Panc1 (cell line): Measurements from ENCODE around the gene PLCG1. TPM values are rescaled to one million over a fixed set of nuclear protein-coding genes. Genes with fewer than 3 reads are reported as not detected.

Experiments
- ATAC-seq: fragments of 200-7000 bp; cut with Tn5 transposase; 2 replicates; pipeline ENCODE4 v1.9.1; 2020; ENCODE audit warnings: mild to moderate bottlenecking, moderate library complexity
- BruUV-seq: library from RNA; stranded (reverse); fragments of 400-500 nt; replicated peaks from 2 replicates; lab custom pipeline; 2021; lab: Mats Ljungman, UMichigan
- CTCF ChIA-PET: fragments of 300-600 bp; sonication (Branson Sonifier 250); formaldehyde crosslinking; loops from one replicate; lab custom pipeline; 2022; ENCODE audit warnings: antibody characterized with exemption; lab: Charles Lee
- POLR2A ChIA-PET: fragments of 300-600 bp; sonication (Branson Sonifier 250); formaldehyde crosslinking; loops from one replicate; lab custom pipeline; 2022; ENCODE audit warnings: antibody characterized with exemption; lab: Charles Lee
- DNase-seq: peaks from one replicate; pipeline ENCODE4 v3.0.0-alpha.2; 2010; ENCODE audit warnings: low read depth, low spot score
- H3K27ac ChIP-seq: 2 replicates; pipeline ENCODE4 v1.5.1; 2011; ENCODE audit warnings: mild to moderate bottlenecking, low read length, inconsistent platforms
- H3K27me3 ChIP-seq: fragments of 200-500 bp; sonication (Bioruptor generic); 2 replicates; pipeline ENCODE4 v1.6.0; 2014; ENCODE audit warnings: low read length, inconsistent platforms; ENCODE audit not compliant: control insufficient read depth, insufficient read depth
- H3K36me3 ChIP-seq: fragments of 200-500 bp; sonication (Bioruptor generic); 2 replicates; pipeline ENCODE4 v1.5.1; 2014; ENCODE audit warnings: inconsistent platforms, mild to moderate bottlenecking, low read length, moderate library complexity; ENCODE audit not compliant: control insufficient read depth, insufficient read depth
- H3K4me1 ChIP-seq: 2 replicates; pipeline ENCODE4 v1.5.1; 2011; ENCODE audit warnings: inconsistent platforms, mild to moderate bottlenecking, low read length, moderate library complexity; ENCODE audit not compliant: control insufficient read depth, insufficient read depth
- H3K4me3 ChIP-seq, 2 experiments: 2 replicates each; pipeline ENCODE4 v1.5.1; 2011 to 2012; ENCODE audit warnings: low read depth in 2 of 2, low read length in 2 of 2, mild to moderate bottlenecking in 2 of 2, inconsistent platforms in 1 of 2, moderate library complexity in 1 of 2
- H3K9me3 ChIP-seq: fragments of 200-500 bp; sonication (Bioruptor generic); 2 replicates; pipeline ENCODE4 v1.5.1; 2014; ENCODE audit warnings: low read depth, mild to moderate bottlenecking, inconsistent platforms, low read length, moderate library complexity; ENCODE audit not compliant: control insufficient read depth, insufficient read depth
- CTCF ChIP-seq: fragments of 450-650 bp; IDR thresholded peaks from 2 replicates; pipeline ENCODE4 v1.5.1; 2017; ENCODE audit warnings: mild to moderate bottlenecking
- POLR2AphosphoS5 ChIP-seq: IDR thresholded peaks from 2 replicates; pipeline ENCODE4 v1.6.1; 2012; ENCODE audit warnings: mild to moderate bottlenecking, low read depth, low read length, moderate library complexity
- REST ChIP-seq, 2 experiments: IDR thresholded peaks; 2 replicates each; pipeline ENCODE4 v1.6.1; 2011 to 2012; ENCODE audit warnings: low read depth in 2 of 2, control low read depth in 1 of 2, low read length in 1 of 2, mild to moderate bottlenecking in 1 of 2, moderate library complexity in 1 of 2; ENCODE audit not compliant: insufficient read depth in 1 of 2
- SIN3A ChIP-seq: IDR thresholded peaks from 2 replicates; pipeline ENCODE4 v1.6.1; 2012; ENCODE audit warnings: low read depth, mild to moderate bottlenecking, low read length, moderate library complexity, borderline replicate concordance; ENCODE audit not compliant: insufficient read depth
- TCF7L2 ChIP-seq: IDR thresholded peaks from 2 replicates; pipeline ENCODE4 v1.6.1; 2011; ENCODE audit warnings: mild to moderate bottlenecking, low read depth, low read length, inconsistent platforms
- in situ Hi-C: cut with HindIII; loops from 2 replicates; pipeline ENCODE4 v1.10.0; 2016; ENCODE audit warnings: low sequenced_read_pairs, low pct_unique_long_range_greater_than_20kb
- intact Hi-C: fragments of 100-400 bp; cut with micrococcal nuclease; formaldehyde crosslinking; loops from one replicate; pipeline ENCODE4 v1.10.0; 2022; ENCODE audit not compliant: unreplicated experiment
- total RNA-seq: library from RNA; stranded (reverse); gene quantifications from one replicate; pipeline ENCODE4 v1.2.1, GENCODE V29; 2021; ENCODE audit not compliant: unreplicated experiment

Gene PLCG1
- total RNA-seq, 1 experiment from 2014 or later = 159 TPM

- intact Hi-C loops (no loop called here), in situ Hi-C loops (no loop called here)
- POLR2A ChIA-PET = no interaction called here
- Histone ChIP-seq H3K4me3 (no peak overlapping the region), H3K36me3 (no peaks in the 10 kb centered on the region; the same call in 1 of the 2 replicates), H3K27me3 (no peaks in the 10 kb centered on the region), H3K4me1 (no peaks in the 10 kb centered on the region), H3K9me3 (no peaks in the 10 kb centered on the region), H3K27ac (no peak overlapping the region)
- CTCF ChIA-PET = interaction anchor here (0.6 kb wide), 1 partner anchor 31 kb away, joined by 6 read pairs; no protein-coding TSS in a partner anchor
- no peak for DNase-seq
- 0 out of 2 replicates have a peak, but pooled peaks have one; percentile 33 for ATAC-seq
- BruUV-seq = no TSS peak
- no peak for TF ChIP-seq REST (IDR thresholded peaks at IDR 0.05; ENCODE audit: insufficient read depth in 1 of 2, low read depth in 2 of 2, low read length in 1 of 2)
- TF ChIP-seq TCF7L2 = no peak
- TF ChIP-seq POLR2AphosphoS5 = no peak
- no peak for TF ChIP-seq CTCF
- no peak for TF ChIP-seq SIN3A
Observed at GRCh38 chr20:41161886-41162285, 24.5 kb downstream of the PLCG1 start.

- in situ Hi-C loops = no loop called here
- DNase-seq = no peak
- TF ChIP-seq POLR2AphosphoS5 = no peak
- TF ChIP-seq REST (IDR thresholded peaks at IDR 0.05; ENCODE audit: insufficient read depth in 1 of 2, low read depth in 2 of 2, low read length in 1 of 2) = no peak
- TF ChIP-seq TCF7L2 = no peak
- TF ChIP-seq SIN3A = no peak
- no peak for TF ChIP-seq CTCF
- ChIA-PET POLR2A (no interaction called here), CTCF (no interaction called here)
- Histone ChIP-seq H3K27me3 (no peaks in the 10 kb centered on the region), H3K4me1 (no peaks in the 10 kb centered on the region), H3K9me3 (no peaks in the 10 kb centered on the region), H3K27ac (no peak overlapping the region), H3K4me3 (no peak overlapping the region), H3K36me3 (no peaks in the 10 kb centered on the region; the same call in 1 of the 2 replicates)
- BruUV-seq = no TSS peak
- ATAC-seq = no peak
- intact Hi-C loops = no loop called here
Observed at GRCh38 chr20:41162396-41162795, 25.1 kb downstream of the PLCG1 start.
